Urothelium cell line (cell line): Measurements from ENCODE around the gene CEP131.
A peak's percentile ranks its signal among the peaks of the same experiment; 100 is the strongest.
"Not testable (repeated sequence)": the region's sequence is repeated elsewhere in the genome, so short reads cannot be mapped to it uniquely, and the experiment has no call there.

ENCODE experiments used
- DNase-seq: peaks from one replicate; pipeline ENCODE4 v3.0.0; 2011; ENCODE audit warnings: low spot score, mixed read lengths
- FAIRE-seq: peaks from 2 replicates; lab custom pipeline; 2011; peaks lifted over from hg19 to GRCh38; lab: Jason Lieb, UNC

Gene CEP131

DNA sequence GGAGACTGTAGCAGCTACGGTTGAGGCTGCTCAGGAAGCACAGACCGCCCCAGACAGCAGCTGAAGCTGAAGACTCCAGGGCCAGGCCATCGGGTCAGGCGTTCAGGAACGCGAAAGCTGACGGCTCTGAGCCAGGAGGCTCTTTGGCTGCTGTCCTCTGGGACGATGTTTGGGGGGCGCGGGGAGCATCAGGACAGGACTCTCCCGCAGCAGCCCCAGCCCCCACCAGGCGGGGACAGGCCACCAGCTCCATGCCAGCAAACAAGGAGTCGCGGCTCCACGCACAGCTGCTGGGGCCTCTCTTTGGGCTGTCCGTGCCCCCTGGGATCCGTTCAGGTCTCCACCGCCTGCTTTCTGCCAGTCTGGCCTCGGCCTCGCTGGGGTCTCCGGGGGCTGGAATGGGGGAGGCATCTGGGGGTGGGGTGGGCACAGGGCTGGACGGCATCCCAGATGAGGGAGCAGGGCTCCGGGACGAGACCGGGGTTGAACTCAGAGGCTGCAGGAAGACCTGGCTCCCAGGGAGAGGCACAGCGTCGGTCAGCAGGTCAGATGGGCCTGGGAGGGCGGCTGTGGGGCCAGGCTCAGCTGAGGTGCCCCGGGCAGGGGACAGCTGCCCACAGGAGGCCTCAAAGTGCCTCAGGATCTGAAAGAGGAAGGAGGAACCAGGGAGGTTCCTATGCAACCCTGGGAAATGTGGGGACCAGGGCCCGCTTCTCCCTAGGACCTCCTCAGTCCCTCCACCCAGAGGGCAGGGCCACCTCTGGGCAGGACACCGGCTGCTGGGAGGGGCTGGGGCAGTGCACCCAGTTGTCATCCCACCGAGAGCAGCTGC, 6.3 kb upstream of the CEP131 start:
- DNase-seq (no peak), FAIRE-seq (no peak)

DNA sequence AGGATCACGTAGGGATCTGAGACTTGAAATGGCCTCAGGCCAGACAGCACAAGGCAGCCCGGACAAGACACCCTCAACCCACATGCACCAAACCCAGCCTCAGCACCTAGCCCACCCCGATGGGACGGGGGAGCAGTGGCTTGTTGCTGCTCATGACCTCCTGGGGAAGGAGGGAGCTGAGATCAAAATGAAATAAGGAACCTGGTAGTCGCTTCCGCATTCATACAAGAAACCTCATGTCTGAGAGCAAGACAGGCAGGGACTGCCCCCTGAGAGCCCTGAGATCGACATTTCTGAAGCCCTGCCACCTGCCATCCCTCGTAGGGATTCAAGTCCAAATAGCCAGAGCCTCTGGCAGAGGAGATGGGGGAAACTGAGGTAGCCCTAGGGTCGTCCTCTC, 5.7 kb upstream of the CEP131 start:
- no peak for DNase-seq
- FAIRE-seq = no peak

DNA sequence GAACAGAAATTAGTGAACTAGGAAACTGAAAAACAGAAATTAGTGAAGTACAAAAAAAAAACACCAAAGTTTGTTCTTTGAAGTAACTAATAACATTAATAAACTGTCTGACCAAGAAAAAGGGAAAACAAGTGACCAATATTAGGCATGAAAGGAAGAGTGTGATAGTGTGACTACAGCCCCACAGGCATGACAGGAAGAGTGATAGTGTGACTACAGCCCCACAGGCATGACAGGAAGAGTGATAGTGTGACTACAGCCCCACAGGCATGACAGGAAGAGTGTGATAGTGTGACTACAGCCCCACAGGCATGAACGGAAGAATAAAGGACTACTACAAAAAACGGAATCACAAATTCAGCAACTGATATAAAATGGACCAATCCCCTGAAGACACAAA, 4.9 kb upstream of the CEP131 start:
- FAIRE-seq = peak; percentile 52
- DNase-seq = not testable (repeated sequence)

DNA sequence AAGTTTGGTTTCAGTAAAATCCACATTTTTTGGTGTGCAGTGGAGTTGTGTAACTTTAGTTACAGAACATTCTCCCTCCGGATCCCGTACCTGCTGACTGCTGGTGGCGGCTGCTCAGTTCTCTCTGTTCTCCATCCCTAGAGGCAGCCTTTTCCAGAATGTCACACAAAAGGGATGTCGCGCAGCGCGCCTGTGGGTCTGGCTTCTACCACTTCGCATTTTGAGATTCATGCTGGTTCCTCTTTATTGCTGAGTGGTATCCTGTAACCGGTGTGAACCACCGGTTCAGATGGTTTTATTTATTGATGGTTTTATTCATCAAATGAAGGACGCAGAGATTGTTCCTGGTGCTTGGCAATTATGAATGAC, 981 bp upstream of the CEP131 start:
- FAIRE-seq (no peak), DNase-seq (no peak)

DNA sequence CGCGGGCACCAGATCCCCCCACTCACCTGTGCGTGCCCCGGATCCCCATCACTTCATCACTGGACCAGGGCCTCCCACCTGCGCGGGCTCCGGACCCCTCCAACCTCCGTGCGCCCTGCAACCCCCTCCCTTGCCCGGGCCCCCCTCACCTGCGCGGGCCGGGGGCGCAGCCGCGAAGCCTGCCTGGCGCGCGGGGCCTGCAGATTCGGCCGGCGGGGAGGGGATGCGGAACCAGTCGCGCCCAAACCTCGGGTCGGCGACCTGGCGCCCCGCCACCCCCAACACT, 202 bp downstream of the CEP131 start:
- DNase-seq (no peak), FAIRE-seq (no peak)

DNA sequence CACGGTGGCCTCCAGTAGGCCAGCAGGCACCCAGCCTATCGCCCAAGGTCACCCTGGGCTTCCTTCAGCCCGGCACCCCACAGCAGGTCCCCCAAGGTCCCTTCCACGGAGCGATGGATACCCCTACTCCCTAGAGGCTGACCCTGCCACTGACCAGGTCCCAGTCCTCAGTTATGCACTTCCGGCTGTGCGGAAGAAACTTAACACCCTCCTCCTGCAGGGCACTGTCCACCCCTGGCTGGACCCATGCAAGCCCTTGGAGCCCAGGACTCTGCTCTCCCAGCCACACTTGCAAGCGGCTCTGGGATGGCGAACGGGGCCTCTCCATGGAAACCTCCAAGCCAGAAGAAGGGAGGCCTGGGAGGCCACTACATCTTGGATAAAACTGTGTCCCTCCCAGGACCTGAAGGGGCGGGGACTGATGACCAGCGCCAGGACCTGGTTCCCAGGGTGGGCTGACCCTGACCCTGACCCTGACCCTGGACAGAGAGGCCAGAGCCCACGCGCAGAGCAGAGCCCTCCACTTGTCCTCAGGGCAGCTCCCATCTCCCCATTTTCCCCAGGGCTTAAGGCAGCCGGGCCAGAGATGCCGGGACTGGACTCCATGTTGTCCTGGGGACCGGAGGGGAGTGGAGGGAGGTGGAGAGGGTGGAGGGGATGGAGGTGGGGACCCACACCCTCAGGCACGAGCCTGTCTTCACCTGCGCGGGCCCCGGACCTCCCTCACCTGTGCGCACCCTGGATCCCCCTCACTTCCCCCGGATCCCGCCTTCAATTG, 734 bp downstream of the CEP131 start:
- no peak for DNase-seq
- no peak for FAIRE-seq

DNA sequence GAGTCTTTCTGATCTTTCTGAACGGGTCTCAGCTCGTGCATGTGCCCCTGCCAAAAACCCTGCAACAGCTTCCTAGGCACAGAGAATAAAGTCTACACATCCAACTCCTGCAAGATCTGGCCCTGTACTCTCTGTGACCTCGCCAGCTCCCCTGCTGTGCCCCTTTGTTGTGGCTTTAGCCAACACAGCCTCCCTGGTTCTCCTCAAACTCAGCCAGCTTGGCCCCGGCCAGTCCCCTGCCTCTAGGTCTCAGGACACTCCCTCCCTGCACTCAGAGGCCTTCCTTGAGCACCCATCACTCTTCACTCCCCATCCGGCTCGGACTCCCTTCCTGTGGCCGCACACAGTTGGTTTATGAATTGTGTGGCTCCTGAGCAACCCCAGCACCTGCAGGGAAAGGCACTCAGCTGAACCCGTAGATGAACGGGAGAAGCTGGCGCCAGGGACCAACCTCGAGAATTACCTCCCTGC, 1.4 kb downstream of the CEP131 start:
- FAIRE-seq (peak; percentile 59), DNase-seq (no peak)

DNA sequence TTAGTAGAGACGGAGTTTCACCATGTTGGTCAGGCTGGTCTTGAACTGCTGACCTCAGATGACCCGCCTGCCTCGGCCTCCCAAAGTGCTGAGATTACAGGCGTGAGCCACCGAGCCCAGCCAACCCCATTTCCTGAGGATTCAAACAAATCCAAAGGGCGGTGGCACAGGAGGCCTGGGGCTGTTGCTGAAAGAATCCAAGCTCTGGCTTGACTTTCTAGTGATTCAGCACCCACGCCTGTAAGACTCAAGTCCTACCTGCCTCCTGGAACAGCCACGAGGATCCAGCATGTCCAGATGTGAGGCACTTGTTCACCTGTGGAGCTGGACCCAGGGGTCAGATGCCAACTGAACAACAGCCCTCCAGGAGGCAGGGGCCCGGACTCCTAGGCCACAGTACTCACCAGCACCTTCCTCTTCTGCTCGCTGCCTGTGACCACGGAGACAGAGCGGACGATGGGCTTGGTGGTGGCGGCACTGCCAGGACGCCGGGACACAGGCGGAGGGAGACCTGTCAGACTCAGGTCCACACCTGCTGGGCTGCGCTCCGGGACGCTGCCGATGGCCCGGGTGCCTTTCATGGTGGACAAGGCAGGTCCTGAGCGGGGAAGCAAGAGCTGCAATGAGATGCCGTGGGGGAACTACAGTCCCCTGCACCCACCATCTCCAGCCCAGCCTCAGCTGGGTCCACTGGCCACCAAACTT, 3.1 kb downstream of the CEP131 start:
- no peak for DNase-seq
- peak; percentile 27 for FAIRE-seq

DNA sequence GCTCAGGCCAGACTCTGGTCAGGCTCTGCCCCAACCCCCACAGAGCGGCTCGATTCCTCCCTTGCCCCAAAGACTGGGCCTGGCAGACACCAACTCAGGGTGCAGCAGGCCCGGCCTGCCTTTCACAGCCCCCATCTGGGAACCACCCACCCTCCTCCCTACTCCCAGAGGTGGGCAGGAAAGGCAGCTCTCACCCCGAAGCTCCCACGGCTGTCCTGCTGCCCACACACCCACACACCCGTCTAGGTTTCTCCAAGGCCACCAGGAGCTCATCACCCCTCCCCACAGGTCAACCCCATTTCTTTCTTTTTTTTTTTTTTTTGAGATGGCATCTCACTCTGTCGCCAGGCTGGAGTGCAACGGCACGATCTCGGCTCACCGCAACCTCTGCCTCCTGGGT, 3.8 kb downstream of the CEP131 start:
- DNase-seq (no peak), FAIRE-seq (no peak)

DNA sequence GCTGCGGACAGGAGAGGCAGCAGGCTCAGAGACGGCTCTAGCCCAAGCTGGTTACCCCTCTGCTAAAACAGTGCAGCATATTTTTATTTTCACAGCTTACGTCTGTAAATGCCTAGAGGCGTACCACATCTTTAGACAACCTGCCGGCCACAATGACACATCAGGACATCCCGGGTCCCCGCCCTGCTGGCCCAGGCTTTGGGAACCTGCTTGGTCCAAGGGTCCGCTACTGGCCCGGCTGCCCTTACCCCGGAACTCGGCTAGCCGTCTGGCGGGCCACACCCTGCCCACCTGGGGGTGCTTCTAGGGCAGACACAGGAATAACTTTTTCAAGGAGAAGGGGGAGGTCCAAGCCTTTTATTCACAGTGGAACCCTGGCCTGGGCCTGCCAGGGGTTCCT, 4.3 kb downstream of the CEP131 start:
- DNase-seq (no peak), FAIRE-seq (peak; percentile 9)

DNA sequence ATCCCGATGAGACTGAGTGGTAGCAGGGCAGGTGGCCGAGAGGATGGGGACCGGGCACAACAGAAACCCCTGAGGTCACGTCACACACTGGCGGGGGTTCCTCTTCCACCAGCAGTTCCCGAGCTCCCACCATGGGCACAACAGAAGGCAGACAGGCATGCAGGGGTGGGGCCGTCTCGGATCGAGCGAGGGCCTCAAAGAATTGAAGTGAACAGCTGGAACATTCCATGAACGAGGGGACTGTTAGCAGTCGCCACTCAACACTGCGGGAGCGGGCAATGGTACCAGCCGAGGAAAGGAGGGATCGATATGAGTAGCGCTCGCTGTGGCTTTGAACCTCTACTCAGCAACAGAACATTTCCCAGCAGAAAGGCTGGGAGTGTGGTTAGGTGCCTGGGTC, 5.3 kb downstream of the CEP131 start:
- DNase-seq (no peak), FAIRE-seq (no peak)

DNA sequence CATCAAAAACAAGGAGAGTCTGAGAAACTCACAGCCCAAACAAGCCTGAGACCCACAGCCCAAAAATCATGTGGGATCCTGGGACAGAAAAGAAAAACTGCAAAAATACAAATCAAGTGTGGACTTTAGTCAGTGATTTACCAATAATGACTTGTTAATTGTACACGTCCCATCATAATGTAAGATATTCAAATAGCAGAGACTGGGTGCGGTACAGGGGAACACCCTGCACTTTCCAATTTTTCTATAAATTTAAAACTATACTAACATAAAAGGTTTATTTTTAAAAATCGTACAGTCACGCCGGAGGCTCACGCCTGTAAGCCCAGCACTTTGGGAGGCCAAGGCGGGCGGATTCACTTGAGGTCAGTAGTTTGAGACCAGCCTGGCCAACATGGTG, 8.8 kb downstream of the CEP131 start:
- DNase-seq = no peak
- no peak for FAIRE-seq

DNA sequence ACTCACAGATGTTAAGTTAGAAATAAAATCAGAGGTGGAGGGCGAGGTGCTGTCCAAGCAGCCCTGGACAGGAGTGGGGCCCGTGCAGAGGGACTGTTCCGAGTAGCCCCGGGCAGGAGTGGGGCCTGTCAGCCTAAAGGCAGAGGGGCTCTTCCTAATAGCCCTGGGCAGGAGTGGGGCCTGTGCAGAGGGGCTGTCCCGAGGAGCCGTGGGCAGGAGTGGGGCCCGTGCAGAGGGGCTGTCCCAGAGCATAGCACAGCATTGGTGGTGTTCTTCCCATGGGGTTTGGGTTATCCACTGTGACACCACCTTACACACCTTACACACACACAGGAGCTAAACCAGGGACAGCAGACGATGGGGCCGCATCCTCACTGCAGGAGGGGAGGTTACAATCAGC, 10.4 kb downstream of the CEP131 start:
- DNase-seq = no peak
- peak; percentile 59 for FAIRE-seq

DNA sequence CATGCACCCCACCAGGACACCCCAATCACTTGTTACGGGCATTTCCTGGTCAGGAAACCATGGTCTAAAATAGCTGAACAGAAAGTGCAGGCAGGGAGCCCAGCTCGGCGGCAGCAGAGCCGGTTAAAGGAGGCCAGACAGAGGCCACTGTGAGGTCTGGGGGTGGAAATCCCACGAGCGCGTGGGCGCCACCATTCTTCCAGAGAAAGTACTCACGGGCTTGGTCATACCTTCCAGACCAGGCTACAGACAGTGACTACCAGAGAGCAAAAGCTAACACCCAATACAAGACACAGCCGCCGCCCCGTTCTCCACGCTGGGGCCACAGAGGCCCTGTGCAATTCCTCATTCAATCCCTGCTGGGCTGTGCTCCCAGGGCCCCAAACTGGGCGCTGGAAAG, 11.9 kb downstream of the CEP131 start:
- DNase-seq (no peak), FAIRE-seq (no peak)

DNA sequence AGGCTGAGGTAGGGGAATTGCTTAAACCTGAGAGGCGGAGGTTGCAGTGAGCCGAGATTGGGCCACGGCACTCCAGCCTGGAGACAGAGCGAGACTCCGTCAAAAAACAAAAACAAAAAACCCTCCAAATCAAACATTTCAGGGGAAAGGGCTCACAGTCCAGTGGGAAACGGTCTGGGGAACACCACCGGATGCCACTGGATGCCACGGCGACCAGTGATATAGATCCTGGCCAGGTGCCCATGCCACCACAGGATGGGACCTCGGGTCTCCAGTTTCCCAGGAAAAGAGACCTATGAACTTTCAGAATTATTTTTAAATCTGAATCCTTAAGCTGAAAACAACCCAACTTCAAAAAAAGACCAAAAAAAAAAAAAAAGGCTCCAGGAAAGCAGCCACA, 12.3 kb downstream of the CEP131 start:
- FAIRE-seq = no peak
- DNase-seq = no peak

DNA sequence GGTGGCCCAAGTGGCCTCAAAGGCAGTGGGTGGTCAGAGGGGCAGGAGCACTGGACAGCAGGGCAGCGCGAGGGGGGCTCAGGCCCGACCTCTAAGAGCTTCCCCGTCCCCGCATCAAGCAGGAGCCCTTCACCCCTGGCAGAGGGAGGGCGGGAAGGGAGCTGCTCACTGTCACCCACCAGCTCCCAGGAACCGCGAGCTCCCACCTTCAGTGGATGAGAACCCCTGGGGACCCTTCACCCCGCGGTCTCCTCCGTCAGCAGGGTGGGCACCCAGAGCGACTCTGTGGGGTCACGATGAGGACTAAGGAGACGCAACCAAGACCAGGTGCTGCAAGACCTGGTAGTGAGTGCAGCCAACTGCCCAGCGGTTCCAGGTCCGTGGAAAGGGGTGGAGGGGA, 13.6 kb downstream of the CEP131 start:
- FAIRE-seq (no peak), DNase-seq (no peak)

DNA sequence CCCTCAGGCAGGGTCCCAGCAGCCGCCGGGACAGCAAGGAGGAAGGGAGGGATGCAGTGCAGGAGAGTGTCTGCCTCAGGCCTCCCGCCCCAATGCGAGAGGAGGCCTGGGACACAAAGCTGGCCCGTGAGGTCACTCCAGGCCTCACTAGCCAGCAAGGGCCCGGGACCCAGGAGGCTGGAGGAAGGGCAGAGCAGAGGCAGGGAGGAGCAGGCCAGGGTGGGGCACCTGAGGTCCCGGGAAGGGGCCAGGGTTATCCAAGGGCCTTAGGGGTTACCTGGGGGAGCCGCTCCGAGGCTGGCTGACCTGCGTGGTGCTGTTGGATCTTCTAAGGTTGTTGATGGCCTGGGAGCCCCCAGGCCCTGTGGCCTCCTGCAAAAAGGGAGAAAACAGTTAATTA, 14.1 kb downstream of the CEP131 start:
- FAIRE-seq (no peak), DNase-seq (no peak)

DNA sequence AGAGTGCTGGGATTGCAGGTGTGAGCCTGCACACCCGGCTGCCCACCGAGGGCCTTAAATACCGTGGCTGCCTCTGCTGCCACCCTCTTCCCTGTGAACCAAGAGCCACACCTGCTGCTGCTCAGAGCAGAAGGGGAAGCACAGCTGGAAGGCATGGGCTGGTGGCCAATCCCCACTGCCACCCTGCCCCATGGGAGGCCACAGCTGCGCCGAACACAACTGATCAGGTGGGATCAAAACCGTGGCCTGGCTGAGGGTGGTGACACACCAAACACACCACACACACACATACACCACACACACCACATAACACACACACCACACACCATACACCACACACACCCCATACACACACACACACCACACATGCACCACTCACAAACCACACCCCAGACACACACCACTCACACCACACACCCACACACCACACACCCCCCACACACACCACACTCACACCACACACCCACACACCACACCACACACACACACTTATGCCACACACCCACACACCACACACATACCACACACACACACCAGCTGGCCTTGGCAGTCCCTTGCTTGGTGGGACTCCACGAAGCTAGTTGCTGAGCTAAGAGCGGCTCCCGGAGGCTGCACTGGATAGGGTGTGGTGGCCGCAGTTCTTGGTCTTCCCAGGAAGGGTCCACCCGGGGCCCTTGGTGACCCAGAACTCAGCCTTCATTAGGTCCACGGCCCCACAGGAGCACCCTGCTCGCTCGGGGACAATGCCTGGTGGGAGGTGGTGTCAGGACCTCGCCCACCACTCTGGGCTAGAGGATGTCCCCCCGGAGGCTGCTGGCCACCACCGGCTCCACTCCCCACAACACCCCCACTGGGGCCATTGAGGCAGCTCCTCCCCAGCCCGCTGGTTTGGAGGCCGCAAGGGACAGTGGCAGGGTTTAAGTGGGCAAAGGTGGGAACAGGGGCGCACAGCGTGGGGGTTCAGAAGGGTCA, 14.9 kb downstream of the CEP131 start:
- FAIRE-seq (peak; percentile 100), DNase-seq (no peak)

DNA sequence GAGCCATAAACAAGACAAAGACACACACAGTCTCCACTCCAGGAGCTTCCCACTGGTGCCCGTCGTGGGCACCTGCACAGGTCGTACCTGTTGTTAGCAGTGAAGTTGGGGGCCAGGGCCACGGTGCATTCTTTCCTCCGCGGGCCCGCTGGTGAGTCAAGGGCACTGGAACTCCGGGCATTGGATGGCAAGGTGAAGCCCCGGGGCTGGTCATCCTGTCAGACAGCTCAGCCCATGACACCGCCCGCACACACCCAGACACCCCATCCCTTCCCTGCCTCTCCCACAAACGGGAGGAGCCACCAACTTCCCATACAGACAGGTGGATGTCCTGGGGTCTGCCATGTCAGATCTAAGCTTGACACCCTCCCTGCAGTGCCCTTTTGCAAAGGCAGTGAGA, 16.1 kb downstream of the CEP131 start:
- DNase-seq = no peak

DNA sequence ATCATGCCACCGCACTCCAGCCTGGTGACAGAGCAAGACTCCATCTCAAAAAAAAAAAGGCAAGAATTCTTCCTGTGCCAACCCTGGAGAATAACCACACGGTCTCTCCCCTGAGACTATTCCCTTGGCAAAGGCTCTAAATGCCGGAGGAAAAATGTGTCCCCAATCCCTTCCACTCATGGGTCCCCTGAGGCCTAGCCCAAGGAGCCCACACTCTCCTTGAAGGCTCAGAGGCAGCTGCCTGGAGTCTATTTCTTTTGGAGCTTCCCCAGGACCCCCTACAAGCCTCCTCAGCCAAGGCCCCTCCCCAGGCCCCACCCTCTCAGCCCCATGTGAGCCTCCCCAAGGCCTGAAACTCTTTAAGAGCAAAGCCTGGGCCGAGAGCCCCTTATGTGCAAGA, 16.6 kb downstream of the CEP131 start:
- no peak for FAIRE-seq

More for the DNA sequence above, 16.1 kb downstream of the CEP131 start:
- no peak for FAIRE-seq

DNA sequence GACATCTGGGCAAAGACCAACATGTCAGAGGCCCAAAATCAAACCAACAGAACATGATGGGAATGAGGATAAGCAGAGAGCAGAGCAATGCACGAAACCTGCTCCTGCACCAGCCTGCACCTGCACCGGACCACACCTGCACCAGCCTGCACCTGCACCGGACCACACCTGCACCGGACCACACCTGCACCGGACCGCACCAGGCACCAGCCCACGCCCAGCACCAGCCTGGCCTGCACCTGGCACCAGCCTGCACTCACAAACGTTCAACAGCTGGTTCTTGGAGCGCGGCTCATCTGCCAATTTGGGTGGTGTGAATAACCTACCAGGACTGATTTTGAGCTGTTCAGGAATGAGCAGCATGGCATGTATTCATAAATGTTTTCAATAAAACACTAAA, 18.2 kb downstream of the CEP131 start:
- FAIRE-seq (peak; percentile 32), DNase-seq (no peak)

More for the DNA sequence above, 16.6 kb downstream of the CEP131 start:
- DNase-seq = no peak
